SU-DHL-6 (cell line): Measurements from ENCODE around the gene FGF7.

Source experiments
- H2AFZ ChIP-seq: fragments of 200-600 bp; sonication (generic); 2 replicates; pipeline ENCODE4 v1.6.1; 2014; ENCODE audit warnings: low read depth, mild to moderate bottlenecking, moderate library complexity, mixed read lengths, antibody characterized with exemption, low read length; ENCODE audit not compliant: severe bottlenecking
- H3F3A ChIP-seq: fragments of 200-600 bp; shearing (Covaris generic); 2 replicates; pipeline ENCODE4 v1.6.0; 2016; ENCODE audit warnings: antibody characterized with exemption, mild to moderate bottlenecking; ENCODE audit not compliant: insufficient read depth
- H3K27ac ChIP-seq: fragments of 200-600 bp; sonication (generic); 2 replicates; pipeline ENCODE4 v1.5.1; 2016; ENCODE audit warnings: low read depth, mild to moderate bottlenecking, low read length, moderate library complexity, mixed read lengths
- H3K27me3 ChIP-seq: fragments of 200-600 bp; sonication (generic), shearing (Covaris generic); 2 replicates; pipeline ENCODE4 v1.6.0; 2014; ENCODE audit warnings: mild to moderate bottlenecking, low read length
- H3K36me3 ChIP-seq: fragments of 200-600 bp; sonication (generic); 2 replicates; pipeline ENCODE4 v1.6.1; 2014; ENCODE audit warnings: mild to moderate bottlenecking, low read length, mixed read lengths
- H3K4me2 ChIP-seq: fragments of 300-600, 200-600 bp; shearing (Covaris generic), sonication (generic); 2 replicates; pipeline ENCODE4 v1.6.0; 2014; ENCODE audit warnings: low read length, low read depth, mild to moderate bottlenecking; ENCODE audit not compliant: poor library complexity, severe bottlenecking
- H3K4me3 ChIP-seq: fragments of 200-600 bp; sonication (generic); 2 replicates; pipeline ENCODE4 v1.5.1; 2014; ENCODE audit warnings: antibody characterized with exemption, low read length, mild to moderate bottlenecking, mixed read lengths; ENCODE audit not compliant: insufficient read depth, poor library complexity, severe bottlenecking
- H3K79me2 ChIP-seq: fragments of 200-600 bp; sonication (generic); 2 replicates; pipeline ENCODE4 v1.6.1; 2014; ENCODE audit warnings: mild to moderate bottlenecking, low read length, moderate library complexity; ENCODE audit not compliant: insufficient read depth
- H3K9ac ChIP-seq: fragments of 200-600 bp; sonication (generic); 2 replicates; pipeline ENCODE4 v1.7.0; 2014; ENCODE audit warnings: mild to moderate bottlenecking, low read length
- H3K9me2 ChIP-seq: fragments of 200-600 bp; sonication (generic); replicated peaks from 2 replicates; pipeline ENCODE4 v1.6.1; 2014; ENCODE audit warnings: low read length; ENCODE audit not compliant: insufficient read depth
- H3K9me3 ChIP-seq: fragments of 200-600 bp; sonication (generic); 2 replicates; pipeline ENCODE4 v1.6.1; 2014; ENCODE audit warnings: low read length, mixed read lengths; ENCODE audit not compliant: insufficient read depth
- H4K20me1 ChIP-seq: fragments of 200-600 bp; sonication (generic); 2 replicates; pipeline ENCODE4 v1.6.1; 2014; ENCODE audit warnings: low read depth, mild to moderate bottlenecking, antibody characterized with exemption, low read length, moderate library complexity, mixed read lengths
- CTCF ChIP-seq: fragments of 200-600 bp; sonication (generic); IDR thresholded peaks from one replicate; pipeline ENCODE4 v1.5.1; 2017; ENCODE audit warnings: antibody characterized with exemption, mild to moderate bottlenecking, low read length, moderate library complexity; ENCODE audit not compliant: insufficient read depth, poor library complexity, severe bottlenecking
- EZH2phosphoT487 ChIP-seq: fragments of 200-600 bp; sonication (generic), shearing (Covaris generic); conservative IDR thresholded peaks from 2 replicates; pipeline ENCODE4 v1.6.1; 2018; ENCODE audit warnings: mild to moderate bottlenecking, antibody characterized with exemption, low read length, moderate library complexity, mixed read lengths

Gene FGF7

GRCh38 chr15:49441356-49441755 is 18.3 kb downstream of the FGF7 start:
- Histone ChIP-seq H2AFZ (no peak overlapping the region), H3K4me2 (no peak overlapping the region), H3K9ac (no peak overlapping the region), H3F3A (no peaks in the 10 kb centered on the region), H3K9me3 (no peaks in the 10 kb centered on the region), H3K9me2 (no peaks in the 10 kb centered on the region), H4K20me1 (no peaks in the 10 kb centered on the region), H3K79me2 (no peaks in the 10 kb centered on the region), H3K36me3 (no peaks in the 10 kb centered on the region), H3K27me3 (no peaks in the 10 kb centered on the region), H3K27ac (no peak overlapping the region), H3K4me3 (no peak overlapping the region)
- TF ChIP-seq CTCF (no peak), EZH2phosphoT487 (no peak)

- TF ChIP-seq EZH2phosphoT487 = no peak
- no peak for TF ChIP-seq CTCF
- Histone ChIP-seq H3F3A (no peaks in the 10 kb centered on the region), H4K20me1 (no peaks in the 10 kb centered on the region), H3K9ac (no peak overlapping the region), H3K79me2 (no peaks in the 10 kb centered on the region), H3K4me3 (no peak overlapping the region), H3K9me2 (no peaks in the 10 kb centered on the region), H3K27ac (no peak overlapping the region), H3K9me3 (no peaks in the 10 kb centered on the region), H3K27me3 (no peaks in the 10 kb centered on the region), H2AFZ (no peak overlapping the region), H3K4me2 (no peak overlapping the region), H3K36me3 (no peaks in the 10 kb centered on the region)
Observed at GRCh38 chr15:49441816-49442215, 18.8 kb downstream of the FGF7 start.

- TF ChIP-seq EZH2phosphoT487 (no peak), CTCF (no peak)
- Histone ChIP-seq H3K9ac (no peak overlapping the region), H3K27me3 (no peaks in the 10 kb centered on the region), H4K20me1 (no peaks in the 10 kb centered on the region), H3K79me2 (no peaks in the 10 kb centered on the region), H3K4me2 (no peak overlapping the region), H3K9me3 (no peaks in the 10 kb centered on the region), H3K9me2 (no peaks in the 10 kb centered on the region), H3K36me3 (no peaks in the 10 kb centered on the region), H3K27ac (no peak overlapping the region), H3K4me3 (no peak overlapping the region), H3F3A (no peaks in the 10 kb centered on the region), H2AFZ (no peak overlapping the region)
Observed at GRCh38 chr15:49452595-49452994, 29.6 kb downstream of the FGF7 start.

- no peaks in the 10 kb centered on the region for H4K20me1 ChIP-seq
- no peak overlapping the region for H2AFZ ChIP-seq
- H3K36me3 ChIP-seq = no peaks in the 10 kb centered on the region
- no peaks in the 10 kb centered on the region for H3F3A ChIP-seq
- H3K9me2 ChIP-seq = no peaks in the 10 kb centered on the region
- H3K4me3 ChIP-seq = no peak overlapping the region
- TF ChIP-seq EZH2phosphoT487 = no peak
- no peak for TF ChIP-seq CTCF
- H3K9me3 ChIP-seq = no peaks in the 10 kb centered on the region
- no peaks in the 10 kb centered on the region for H3K79me2 ChIP-seq
- H3K9ac ChIP-seq = no peak overlapping the region
- H3K4me2 ChIP-seq = no peak overlapping the region
- no peak overlapping the region for H3K27ac ChIP-seq
- H3K27me3 ChIP-seq = no peaks in the 10 kb centered on the region
Observed at GRCh38 chr15:49456166-49456565, 33.1 kb downstream of the FGF7 start.
